Pancreas (tissue), 10 donors: ENCODE results near the gene XPO6. TPM values are rescaled to one million over a fixed set of nuclear protein-coding genes. Genes with fewer than 3 reads are reported as not detected.

ENCODE experiments used
- ATAC-seq, 4 donors: fragments of 200-7000 bp; cut with Tn5 transposase; one replicate each; pipeline versions ENCODE4 v1.8.0 to v1.9.1; 2020; ENCODE audit warnings: mild to moderate bottlenecking in 4 of 4, moderate library complexity in 4 of 4
- DNase-seq, 6 donors: peaks; one replicate each; pipeline ENCODE4 v3.0.0-alpha.2; 2020
- FAIRE-seq: peaks from 2 replicates; lab custom pipeline; 2012; peaks lifted over from hg19 to GRCh38; lab: Jason Lieb, UNC
- H3K27ac ChIP-seq, 4 donors: fragments of 200-600 bp; sonication (generic); 1 replicate in 3 of 4; 2 replicates in 1 of 4; pipeline versions ENCODE4 v1.5.0 to v1.8.0; 2020
- H3K27me3 ChIP-seq, 4 donors: fragments of 200-600 bp; one replicate each; pipeline ENCODE4 v1.8.0; 2021
- H3K36me3 ChIP-seq, 3 donors: fragments of 200-600 bp; sonication (generic) in 1 of 3; one replicate each; pipeline versions ENCODE4 v1.5.0 to v1.8.0; 2020 to 2021
- H3K4me1 ChIP-seq, 3 donors: fragments of 200-600 bp; one replicate each; pipeline ENCODE4 v1.8.0; 2021
- H3K4me3 ChIP-seq, 4 donors: fragments of 200-600 bp; sonication (generic) in 2 of 4; one replicate each; pipeline versions ENCODE4 v1.5.0 to v1.8.0; 2020 to 2021
- H3K9me3 ChIP-seq, 4 donors: fragments of 200-600 bp; one replicate each; pipeline ENCODE4 v1.8.0; 2021
- WGBS, 2 donors: extraction: QIAGEN DNeasy Blood & Tissue Kit; methylation state at CpG; one replicate each; pipeline ENCODE4 v1.1.7; 2013; 5-methylcytosine and 5-hydroxymethylcytosine counted together
- intact Hi-C, 3 donors: fragments of 100-400 bp; cut with DNase I; formaldehyde crosslinking; loops; one replicate each; pipeline versions ENCODE4 v1.11.1 to v1.14.2; 2022
- polyA plus RNA-seq, 2 donors: library from polyadenylated mRNA; stranded (reverse); fragments of 200-250 nt; gene quantifications; one replicate each; pipeline ENCODE4 v1.2.3, GENCODE V29; 2013
- total RNA-seq, 6 donors: library from RNA; stranded (reverse); fragmentation: NEBNext Ultra II Directional in 4 of 6; extraction: Animal tissue kit (Norgen Biotek cat#: 25700) in 4 of 6; gene quantifications; one replicate each; pipeline versions ENCODE4 v1.2.1 to v1.2.4, GENCODE V29; 2021 to 2023
- TF ChIP-seq, protein P1 (sequence below), 4 donors: fragments of 200-600 bp; sonication (generic) in 3 of 4; IDR thresholded peaks; one replicate each; pipeline versions ENCODE4 v1.5.0 to v1.8.0; 2021; ENCODE audit warnings: antibody characterized with exemption in 4 of 4
- donor health status: healthy with polysubstance abuse.
- donor health status: DM: no; HTN: no; CAD: no; lungs with moderate emphysema.
- donor health status: DM: no; HTN: no; CAD: no.
- donor health status: control.
- donor health status: control.
- donor health status: Bipolar disorder and iron deficiency.
- donor health status: DM: yes; HTN: yes; CAD: no.
- donor health status: DM: no; HTN: no; CAD: no.
- donor health status: DM: no; HTN: no; CAD: no.
- donor health status: DM: yes; HTN: yes; CAD: no.

XPO6 gene
- total and polyA plus RNA-seq, 8 donors: 32.6 to 73.6 (median 38.5) TPM

DNA sequence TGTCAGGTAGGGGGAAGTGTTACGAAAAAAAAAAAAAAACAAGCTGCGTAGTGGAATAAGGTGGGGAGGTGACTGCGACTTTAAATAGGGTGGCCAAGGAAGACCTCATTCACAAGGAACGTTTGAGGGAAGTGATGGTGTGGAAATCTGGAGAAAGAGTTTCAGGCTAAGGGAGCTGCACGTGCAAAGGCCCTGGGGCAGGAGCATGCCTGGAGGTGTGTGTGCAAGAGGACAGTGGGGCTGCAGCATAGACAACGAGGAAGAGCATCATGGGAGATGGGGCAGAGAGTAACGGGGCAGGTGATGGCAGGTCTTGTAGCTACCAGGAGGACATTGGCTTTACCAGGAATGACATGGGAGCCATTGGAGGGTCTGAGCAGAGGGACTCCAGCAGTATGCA lies 160.3 kb downstream of the XPO6 start:
- no peaks in the 10 kb centered on the region for H3K27me3 ChIP-seq
- ATAC-seq (no peak), DNase-seq (no peak), FAIRE-seq (no peak)
- no peaks in the 10 kb centered on the region for H3K9me3 ChIP-seq
- H3K4me3 ChIP-seq: no peak overlapping the region
- H3K27ac ChIP-seq: no peak overlapping the region
- 64 to 70% methylated on average over 7 of the region's 7 CpGs for WGBS, 2 donors
- TF ChIP-seq, protein P1, sequence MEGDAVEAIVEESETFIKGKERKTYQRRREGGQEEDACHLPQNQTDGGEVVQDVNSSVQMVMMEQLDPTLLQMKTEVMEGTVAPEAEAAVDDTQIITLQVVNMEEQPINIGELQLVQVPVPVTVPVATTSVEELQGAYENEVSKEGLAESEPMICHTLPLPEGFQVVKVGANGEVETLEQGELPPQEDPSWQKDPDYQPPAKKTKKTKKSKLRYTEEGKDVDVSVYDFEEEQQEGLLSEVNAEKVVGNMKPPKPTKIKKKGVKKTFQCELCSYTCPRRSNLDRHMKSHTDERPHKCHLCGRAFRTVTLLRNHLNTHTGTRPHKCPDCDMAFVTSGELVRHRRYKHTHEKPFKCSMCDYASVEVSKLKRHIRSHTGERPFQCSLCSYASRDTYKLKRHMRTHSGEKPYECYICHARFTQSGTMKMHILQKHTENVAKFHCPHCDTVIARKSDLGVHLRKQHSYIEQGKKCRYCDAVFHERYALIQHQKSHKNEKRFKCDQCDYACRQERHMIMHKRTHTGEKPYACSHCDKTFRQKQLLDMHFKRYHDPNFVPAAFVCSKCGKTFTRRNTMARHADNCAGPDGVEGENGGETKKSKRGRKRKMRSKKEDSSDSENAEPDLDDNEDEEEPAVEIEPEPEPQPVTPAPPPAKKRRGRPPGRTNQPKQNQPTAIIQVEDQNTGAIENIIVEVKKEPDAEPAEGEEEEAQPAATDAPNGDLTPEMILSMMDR (IDR thresholded peaks at IDR 0.05): no peak
- intact Hi-C loops: loop anchor here in 1 of 3 donors (10.0 kb wide), 1 partner anchor 57 kb away; no protein-coding TSS in a partner anchor
- H3K36me3 ChIP-seq: no peaks in the 10 kb centered on the region
- H3K4me1 ChIP-seq: no peaks in the 10 kb centered on the region

Other genes starting within 250 kb of the XPO6 start
- gene GSG1L, start 148.3 kb downstream of the XPO6 start, total RNA-seq: under 1 TPM in 1 of 6 donors, not detected in 5; 0.12 TPM
- under 1 TPM in 1 of 2 donors, not detected in 1; 0.02 TPM for gene GSG1L, start 148.3 kb downstream of the XPO6 start, polyA plus RNA-seq
- gene SBK1, start 80.6 kb upstream of the XPO6 start, total RNA-seq: 1 to 10 TPM; 1.3 to 4.0 (median 1.6) TPM
- gene SBK1, start 80.6 kb upstream of the XPO6 start, polyA plus RNA-seq: 1 to 10 TPM in 1 of 2 donors, under 1 TPM in 1; 0.96 to 1.4 TPM
- 1 to 10 TPM in 2 of 6 donors, under 1 TPM in 3, not detected in 1; 0.25 to 2.0 (median 0.58) TPM for gene NPIPB6, start 151.5 kb upstream of the XPO6 start, total RNA-seq
- gene NPIPB6, start 151.5 kb upstream of the XPO6 start, polyA plus RNA-seq: under 1 TPM; 0.61 to 0.77 TPM
- gene EIF3CL, start 191.9 kb upstream of the XPO6 start, total RNA-seq: 10 to 100 TPM; 32.6 to 76.5 (median 50.5) TPM
- gene EIF3CL, start 191.9 kb upstream of the XPO6 start, polyA plus RNA-seq: 10 to 100 TPM; 38.7 to 49.0 TPM